Ishikawa (cell line): ENCODE results near the gene CCNB2.

Experiments used
- CEBPB ChIP-seq: IDR thresholded peaks from 2 replicates; pipeline ENCODE4 v1.6.1; 2012
- CREB1 ChIP-seq: IDR thresholded peaks from 2 replicates; pipeline ENCODE4 v1.6.1; 2012; ENCODE audit warnings: low read depth
- EGR1 ChIP-seq: IDR thresholded peaks from 2 replicates; pipeline ENCODE4 v1.6.1; 2012
- EP300 ChIP-seq: IDR thresholded peaks from 2 replicates; pipeline ENCODE4 v1.6.1; 2012; ENCODE audit warnings: borderline replicate concordance
- FOXM1 ChIP-seq: IDR thresholded peaks from 2 replicates; pipeline ENCODE4 v1.6.1; 2012; ENCODE audit warnings: low read depth, borderline replicate concordance
- MAX ChIP-seq: IDR thresholded peaks from 2 replicates; pipeline ENCODE4 v1.6.1; 2012
- NFIC ChIP-seq: IDR thresholded peaks from 2 replicates; pipeline ENCODE4 v1.6.1; 2012
- RAD21 ChIP-seq: IDR thresholded peaks from 2 replicates; pipeline ENCODE4 v1.6.1; 2012; ENCODE audit warnings: low read depth
- REST ChIP-seq: IDR thresholded peaks from 2 replicates; pipeline ENCODE4 v1.6.1; 2012; ENCODE audit warnings: low read depth, mild to moderate bottlenecking
- TAF1 ChIP-seq: IDR thresholded peaks from 2 replicates; pipeline ENCODE4 v1.6.1; 2012; ENCODE audit warnings: low read depth, mild to moderate bottlenecking
- TCF12 ChIP-seq: IDR thresholded peaks from 2 replicates; pipeline ENCODE4 v1.6.1; 2012; ENCODE audit warnings: low read depth
- TEAD4 ChIP-seq: IDR thresholded peaks from 2 replicates; pipeline ENCODE4 v1.6.1; 2012
- USF1 ChIP-seq: IDR thresholded peaks from 2 replicates; pipeline ENCODE4 v1.6.1; 2012
- YY1 ChIP-seq: IDR thresholded peaks from 2 replicates; pipeline ENCODE4 v1.6.1; 2012; ENCODE audit warnings: low read depth
- ZBTB7A ChIP-seq: IDR thresholded peaks from 2 replicates; pipeline ENCODE4 v1.6.1; 2012; ENCODE audit warnings: low read depth

The CCNB2 gene

GRCh38 chr15:59157396-59157795, 52.5 kb downstream of the CCNB2 start:
- TF ChIP-seq USF1: no peak
- no peak for TF ChIP-seq EP300
- TF ChIP-seq NFIC: no peak
- TF ChIP-seq CREB1: no peak
- TF ChIP-seq MAX: no peak
- no peak for TF ChIP-seq FOXM1
- TF ChIP-seq TAF1: no peak
- no peak for TF ChIP-seq YY1
- no peak for TF ChIP-seq EGR1
- no peak for TF ChIP-seq CEBPB
- no peak for TF ChIP-seq RAD21

GRCh38 chr15:59157840-59158700, 53.1 kb downstream of the CCNB2 start:
- TF ChIP-seq TAF1 (no peak), CEBPB (no peak), REST (no peak), MAX (no peak), YY1 (no peak), CREB1 (no peak), USF1 (no peak), ZBTB7A (no peak), TEAD4 (no peak), EGR1 (no peak), FOXM1 (no peak), RAD21 (no peak), EP300 (no peak), NFIC (no peak), TCF12 (no peak)

- no peak for TF ChIP-seq CEBPB
- TF ChIP-seq FOXM1: no peak
- no peak for TF ChIP-seq MAX
- TF ChIP-seq TCF12: no peak
- no peak for TF ChIP-seq RAD21
- no peak for TF ChIP-seq EGR1
- no peak for TF ChIP-seq TAF1
Measured at GRCh38 chr15:59158701-59159034, 53.7 kb downstream of the CCNB2 start.

GRCh38 chr15:59159210-59159609, 54.3 kb downstream of the CCNB2 start:
- no peak for TF ChIP-seq ZBTB7A
- no peak for TF ChIP-seq FOXM1
- TF ChIP-seq TEAD4: no peak
- no peak for TF ChIP-seq CREB1
- no peak for TF ChIP-seq EGR1
- TF ChIP-seq YY1: no peak
- no peak for TF ChIP-seq TCF12
- no peak for TF ChIP-seq EP300
- TF ChIP-seq USF1: no peak
- TF ChIP-seq NFIC: no peak
- no peak for TF ChIP-seq MAX
- no peak for TF ChIP-seq REST
- TF ChIP-seq TAF1: no peak
- TF ChIP-seq RAD21: no peak
- TF ChIP-seq CEBPB: no peak
